ENCODE measurements around the gene UNC93B1.

UNC93B1 gene, protein sequence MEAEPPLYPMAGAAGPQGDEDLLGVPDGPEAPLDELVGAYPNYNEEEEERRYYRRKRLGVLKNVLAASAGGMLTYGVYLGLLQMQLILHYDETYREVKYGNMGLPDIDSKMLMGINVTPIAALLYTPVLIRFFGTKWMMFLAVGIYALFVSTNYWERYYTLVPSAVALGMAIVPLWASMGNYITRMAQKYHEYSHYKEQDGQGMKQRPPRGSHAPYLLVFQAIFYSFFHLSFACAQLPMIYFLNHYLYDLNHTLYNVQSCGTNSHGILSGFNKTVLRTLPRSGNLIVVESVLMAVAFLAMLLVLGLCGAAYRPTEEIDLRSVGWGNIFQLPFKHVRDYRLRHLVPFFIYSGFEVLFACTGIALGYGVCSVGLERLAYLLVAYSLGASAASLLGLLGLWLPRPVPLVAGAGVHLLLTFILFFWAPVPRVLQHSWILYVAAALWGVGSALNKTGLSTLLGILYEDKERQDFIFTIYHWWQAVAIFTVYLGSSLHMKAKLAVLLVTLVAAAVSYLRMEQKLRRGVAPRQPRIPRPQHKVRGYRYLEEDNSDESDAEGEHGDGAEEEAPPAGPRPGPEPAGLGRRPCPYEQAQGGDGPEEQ

DNA sequence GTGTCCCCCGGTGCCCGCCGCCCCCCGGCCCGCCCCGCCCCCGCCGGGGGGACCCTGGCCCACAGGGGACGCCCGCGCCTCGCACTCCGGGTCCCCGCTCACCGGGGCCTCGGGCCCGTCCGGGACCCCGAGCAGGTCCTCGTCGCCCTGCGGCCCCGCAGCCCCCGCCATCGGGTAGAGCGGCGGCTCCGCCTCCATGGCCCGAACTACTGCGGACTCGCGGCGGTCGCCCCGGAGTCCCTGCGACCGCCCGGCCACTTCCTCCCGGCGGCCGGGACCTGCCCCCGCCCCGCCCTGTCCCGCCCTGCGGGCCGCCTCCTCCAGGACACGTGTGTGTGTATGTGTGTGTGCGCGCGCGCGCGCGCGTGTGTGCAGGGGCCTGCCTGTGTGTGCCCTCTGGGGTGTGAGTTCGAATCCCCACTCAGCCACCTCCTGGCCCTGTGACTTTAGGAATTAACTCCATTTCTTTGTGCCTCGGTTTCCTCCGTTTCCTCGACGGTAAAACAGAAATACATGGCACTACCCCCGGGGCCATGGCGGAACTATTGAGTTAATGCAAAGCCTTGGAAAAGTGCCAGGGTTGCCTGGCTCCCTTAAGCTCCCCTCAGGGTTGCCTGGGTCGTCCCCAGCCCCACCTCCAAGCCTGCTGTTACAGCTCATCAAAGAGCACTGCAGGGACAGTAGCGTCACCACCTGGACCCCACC lies at the start of gene UNC93B1:
TSS of gene UNC93B1 (minus strand) at position 252 of the 705 bp plus-strand sequence. CDS start at position 198, 54 bp downstream.
- peak; percentile 97 for DNase-seq

DNA sequence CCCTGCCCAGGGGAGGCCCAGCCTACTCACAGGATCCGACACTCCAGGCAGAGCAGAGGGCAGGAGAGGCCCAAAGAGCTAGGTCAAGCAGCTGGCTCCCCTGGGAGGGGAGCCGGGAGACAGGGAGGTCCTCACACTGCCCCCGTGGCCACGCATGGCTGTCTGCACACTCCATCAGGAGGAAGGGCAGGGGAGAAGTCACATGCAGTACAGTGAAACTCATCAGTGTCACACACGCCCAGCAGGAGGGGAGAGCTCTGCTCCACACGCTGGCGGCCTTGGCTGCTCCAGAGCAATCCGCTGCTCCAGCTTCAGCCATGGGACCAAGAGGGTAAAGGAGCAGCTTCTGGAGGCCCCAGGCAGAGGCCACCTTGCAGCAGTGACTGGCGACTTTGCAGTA lies 49.2 kb upstream of the UNC93B1 start:
- DNase-seq, result no peak

DNA sequence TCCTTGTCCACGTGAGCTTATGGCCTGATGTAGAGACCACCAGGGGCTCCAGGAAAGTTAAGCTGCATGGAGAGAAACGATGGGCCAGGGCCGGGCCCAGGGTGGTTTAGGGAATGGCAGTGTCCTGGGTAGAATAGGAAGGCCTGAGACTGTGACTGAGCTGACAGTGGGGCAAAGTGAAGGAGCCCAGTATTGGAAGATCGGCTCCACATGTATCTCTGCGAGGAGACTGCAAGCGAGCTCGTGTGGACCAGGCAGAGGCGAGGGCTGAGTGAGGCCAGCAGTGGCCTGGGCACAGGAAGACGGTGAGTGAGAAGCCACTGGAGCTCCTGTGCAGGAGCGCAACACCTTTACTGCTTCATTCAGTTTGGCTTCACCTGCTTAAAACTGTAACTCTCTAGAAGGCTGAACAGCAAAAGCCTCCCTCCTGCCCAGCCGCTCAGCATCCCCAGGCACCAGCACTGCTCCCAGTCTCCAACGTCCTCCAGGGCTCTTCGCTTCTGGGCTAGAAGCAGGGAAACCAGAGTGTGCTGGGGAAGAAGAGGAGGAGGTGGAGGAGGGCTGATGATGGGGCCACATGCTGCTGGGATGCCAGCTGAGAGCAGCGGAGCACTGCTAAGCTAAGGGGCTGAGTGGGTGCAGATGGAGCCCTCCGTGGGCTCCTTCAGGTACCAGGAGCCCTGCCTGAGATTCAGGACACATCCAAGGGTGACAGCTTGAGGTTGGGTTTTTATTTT lies 48.4 kb upstream of the UNC93B1 start:
- DNase-seq, result no peak

DNA sequence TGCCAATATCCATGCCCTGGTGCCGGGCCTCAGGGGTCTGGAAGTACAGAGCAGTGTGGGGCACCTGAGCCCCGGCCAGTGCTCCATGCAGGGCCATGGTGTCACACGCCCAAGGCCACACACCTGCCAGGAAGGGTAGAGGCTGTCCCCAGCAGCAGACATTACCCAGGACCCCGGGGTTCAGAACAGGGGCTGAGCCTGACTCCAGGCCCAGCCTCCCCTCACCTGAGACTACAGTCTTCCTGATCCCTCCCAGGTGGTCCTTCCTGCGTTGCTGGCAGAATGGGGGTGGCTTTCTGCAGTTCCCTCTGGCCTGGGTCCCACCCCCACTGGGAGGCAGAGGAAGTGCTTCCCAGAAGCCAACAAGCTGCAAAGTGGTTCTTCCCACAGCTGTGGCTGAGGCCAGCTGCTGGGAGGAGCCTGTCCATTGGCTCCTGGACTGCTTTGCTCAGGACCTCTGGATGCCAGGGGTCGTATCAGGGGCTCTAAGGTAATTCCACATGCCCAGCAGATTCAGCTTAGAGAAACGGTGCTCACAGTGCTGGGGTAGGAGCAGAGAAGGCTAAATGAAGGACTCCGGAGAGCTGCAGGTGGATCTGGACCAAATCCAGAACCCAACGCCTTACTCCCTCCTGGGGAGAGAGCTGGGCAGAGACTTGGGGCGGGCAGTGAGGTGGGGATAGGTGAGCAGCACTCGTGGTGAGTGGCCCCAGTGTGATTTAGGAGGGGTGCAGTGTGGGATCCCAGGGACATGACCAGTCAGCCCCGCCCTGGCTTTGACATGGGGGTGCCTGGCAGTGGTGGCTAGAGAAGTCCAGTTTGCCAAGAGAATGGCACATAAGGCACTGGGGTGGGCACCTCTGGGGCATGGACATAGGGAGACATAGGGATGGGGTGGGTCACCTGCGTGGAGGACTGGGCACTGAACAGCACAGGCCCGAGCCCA lies 47.6 kb upstream of the UNC93B1 start:
- DNase-seq, result no peak

DNA sequence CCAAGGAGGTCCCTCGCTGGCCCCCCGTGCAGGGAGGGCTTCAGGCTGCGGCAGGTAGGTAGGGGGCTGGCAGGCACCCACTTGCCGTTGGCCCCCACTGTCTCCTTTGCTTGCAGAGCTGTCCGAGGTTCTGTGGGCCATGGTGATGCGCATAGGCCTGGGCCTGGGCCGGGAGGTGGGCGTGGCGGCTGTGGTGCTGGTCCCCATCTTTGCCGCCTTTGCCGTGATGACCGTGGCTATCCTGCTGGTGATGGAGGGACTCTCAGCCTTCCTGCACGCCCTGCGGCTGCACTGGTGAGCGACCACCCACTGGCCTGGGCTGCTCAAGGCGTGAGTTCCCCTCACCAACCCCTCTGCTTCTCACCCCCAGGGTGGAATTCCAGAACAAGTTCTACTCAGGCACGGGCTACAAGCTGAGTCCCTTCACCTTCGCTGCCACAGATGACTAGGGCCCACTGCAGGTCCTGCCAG lies 46.5 kb upstream of the UNC93B1 start:
- DNase-seq, result no peak

DNA sequence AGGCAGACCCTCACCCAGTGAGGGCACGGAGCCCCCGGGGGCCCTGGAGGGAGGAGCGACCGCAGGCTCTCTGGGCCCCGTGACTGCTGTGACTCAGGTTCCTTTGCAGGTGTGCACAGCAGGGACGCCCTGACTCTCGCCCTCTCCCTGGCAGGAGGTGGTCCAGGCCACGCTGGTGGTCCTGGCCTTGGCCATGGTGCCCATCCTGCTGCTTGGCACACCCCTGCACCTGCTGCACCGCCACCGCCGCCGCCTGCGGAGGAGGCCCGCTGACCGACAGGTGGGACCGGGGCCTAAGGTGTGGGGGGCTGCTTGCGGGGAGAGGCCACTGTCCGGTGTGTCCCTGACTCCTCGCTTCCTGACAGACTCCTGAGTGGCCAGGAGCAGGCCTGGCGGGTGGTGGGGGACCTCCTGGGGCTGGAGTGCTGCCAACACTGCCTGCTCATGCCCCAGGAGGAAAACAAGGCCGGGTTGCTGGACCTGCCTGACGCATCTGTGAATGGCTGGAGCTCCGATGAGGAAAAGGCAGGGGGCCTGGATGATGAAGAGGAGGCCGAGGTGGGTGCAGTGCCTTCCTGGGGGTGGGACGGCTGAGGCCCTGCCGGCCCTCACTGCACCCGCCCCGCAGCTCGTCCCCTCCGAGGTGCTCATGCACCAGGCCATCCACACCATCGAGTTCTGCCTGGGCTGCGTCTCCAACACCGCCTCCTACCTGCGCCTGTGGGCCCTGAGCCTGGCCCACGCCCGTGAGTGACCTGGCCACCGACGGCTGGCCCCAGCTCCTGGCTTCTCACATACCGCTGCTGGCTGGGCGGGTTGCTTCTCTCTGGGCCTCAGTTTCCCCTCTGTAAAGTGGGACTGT lies 45.8 kb upstream of the UNC93B1 start:
- DNase-seq, result no peak

DNA sequence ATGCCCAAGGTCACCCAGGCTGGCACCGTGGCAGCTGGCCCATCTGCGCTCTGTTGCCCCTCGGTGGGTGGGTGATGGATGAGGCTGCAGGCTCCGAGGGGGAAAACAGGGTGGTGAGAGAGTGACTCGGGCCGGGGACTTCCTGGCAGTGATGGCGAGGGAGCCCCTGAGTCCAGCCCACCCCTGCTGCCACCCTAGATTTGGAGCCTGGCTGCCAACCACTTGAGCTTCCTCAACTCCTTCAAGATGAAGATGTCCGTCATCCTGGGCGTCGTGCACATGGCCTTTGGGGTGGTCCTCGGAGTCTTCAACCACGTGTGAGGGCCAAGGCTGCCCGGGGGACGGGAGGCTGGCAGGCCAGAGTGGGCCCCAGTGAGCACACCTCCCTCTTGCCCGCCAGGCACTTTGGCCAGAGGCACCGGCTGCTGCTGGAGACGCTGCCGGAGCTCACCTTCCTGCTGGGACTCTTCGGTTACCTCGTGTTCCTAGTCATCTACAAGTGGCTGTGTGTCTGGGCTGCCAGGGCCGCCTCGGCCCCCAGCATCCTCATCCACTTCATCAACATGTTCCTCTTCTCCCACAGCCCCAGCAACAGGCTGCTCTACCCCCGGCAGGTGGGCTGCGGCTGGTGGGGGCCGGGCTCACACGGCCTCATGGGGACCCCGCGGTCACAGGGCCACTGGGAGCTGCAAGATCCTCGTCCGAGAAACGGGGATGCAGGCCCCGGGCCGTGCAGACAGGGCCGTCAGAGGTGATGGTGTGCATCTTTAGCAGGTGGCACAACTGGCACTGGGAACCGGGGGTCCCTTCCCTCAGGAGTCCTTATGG lies 45.0 kb upstream of the UNC93B1 start:
- no peak for DNase-seq

DNA sequence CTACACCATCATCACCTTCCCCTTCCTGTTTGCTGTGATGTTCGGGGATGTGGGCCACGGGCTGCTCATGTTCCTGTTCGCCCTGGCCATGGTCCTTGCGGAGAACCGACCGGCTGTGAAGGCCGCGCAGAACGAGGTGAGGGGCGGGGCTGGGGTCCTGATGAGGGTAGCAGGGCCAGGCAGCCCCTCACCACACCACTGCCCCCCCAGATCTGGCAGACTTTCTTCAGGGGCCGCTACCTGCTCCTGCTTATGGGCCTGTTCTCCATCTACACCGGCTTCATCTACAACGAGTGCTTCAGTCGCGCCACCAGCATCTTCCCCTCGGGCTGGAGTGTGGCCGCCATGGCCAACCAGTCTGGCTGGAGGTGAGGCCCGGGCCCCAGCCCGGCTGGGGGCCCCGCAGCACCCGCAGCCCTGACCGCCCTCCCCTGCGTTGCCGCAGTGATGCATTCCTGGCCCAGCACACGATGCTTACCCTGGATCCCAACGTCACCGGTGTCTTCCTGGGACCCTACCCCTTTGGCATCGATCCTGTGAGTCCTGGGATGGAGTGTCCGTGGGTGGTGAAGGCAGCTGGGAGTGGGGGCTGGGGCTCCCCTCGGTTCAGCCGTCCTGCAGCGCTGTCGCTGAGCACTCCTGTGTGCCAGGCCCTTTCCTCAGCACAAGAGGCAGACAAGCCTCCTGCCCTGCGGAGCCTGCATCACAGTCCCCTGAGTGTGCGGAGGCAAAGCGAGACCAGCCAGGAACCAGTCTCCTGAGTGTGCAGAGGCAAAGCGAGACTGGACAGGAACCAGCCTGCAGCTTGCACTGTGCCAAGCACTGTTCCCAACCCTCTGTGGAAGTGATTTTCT lies 43.8 kb upstream of the UNC93B1 start:
- no peak for DNase-seq

DNA sequence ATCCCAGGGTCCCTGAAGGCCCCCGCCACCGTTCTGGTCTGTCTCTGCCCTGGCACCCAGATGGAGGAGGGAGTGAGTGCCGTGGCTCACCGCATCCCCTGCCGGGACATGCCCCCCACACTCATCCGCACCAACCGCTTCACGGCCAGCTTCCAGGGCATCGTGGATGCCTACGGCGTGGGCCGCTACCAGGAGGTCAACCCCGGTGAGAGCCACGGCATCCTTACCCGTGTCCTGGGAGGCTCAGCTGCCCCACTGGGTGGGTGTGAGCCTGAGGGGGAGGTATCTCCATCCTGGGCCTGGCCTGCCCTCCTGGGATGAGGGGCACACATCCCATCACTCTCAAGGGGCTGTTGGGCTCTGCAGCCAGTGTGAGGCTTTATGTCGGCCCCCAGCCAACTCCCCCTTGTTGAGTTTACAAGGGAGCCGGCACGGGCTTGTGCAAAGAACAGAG lies 41.0 kb upstream of the UNC93B1 start:
- DNase-seq, result no peak

DNA sequence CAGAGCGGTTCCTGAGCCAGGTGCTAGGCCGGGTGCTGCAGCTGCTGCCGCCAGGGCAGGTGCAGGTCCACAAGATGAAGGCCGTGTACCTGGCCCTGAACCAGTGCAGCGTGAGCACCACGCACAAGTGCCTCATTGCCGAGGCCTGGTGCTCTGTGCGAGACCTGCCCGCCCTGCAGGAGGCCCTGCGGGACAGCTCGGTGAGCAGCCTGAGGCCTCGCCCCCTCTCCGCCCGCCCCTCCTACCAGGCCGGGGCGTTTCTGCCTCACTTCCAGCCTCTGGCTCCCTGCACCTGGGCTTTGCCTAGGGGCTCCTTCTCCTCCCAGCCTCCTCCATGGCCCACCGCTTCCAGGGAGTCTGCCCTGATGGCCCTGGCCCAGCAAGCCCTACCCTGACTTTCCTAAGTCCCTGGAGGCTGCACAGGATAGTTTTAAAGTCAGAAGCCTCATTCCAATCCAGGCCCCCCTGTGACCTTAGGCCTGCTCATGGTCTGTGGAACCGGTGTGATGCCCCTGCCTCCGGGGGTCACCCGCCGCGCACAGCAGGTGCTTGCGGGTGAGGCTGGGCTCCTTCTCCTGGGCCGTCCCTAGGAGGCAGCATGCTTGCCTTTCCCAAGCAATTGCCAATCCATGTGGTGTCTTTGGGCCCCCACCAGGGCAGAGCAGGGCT lies 40.4 kb upstream of the UNC93B1 start:
- no peak for DNase-seq

DNA sequence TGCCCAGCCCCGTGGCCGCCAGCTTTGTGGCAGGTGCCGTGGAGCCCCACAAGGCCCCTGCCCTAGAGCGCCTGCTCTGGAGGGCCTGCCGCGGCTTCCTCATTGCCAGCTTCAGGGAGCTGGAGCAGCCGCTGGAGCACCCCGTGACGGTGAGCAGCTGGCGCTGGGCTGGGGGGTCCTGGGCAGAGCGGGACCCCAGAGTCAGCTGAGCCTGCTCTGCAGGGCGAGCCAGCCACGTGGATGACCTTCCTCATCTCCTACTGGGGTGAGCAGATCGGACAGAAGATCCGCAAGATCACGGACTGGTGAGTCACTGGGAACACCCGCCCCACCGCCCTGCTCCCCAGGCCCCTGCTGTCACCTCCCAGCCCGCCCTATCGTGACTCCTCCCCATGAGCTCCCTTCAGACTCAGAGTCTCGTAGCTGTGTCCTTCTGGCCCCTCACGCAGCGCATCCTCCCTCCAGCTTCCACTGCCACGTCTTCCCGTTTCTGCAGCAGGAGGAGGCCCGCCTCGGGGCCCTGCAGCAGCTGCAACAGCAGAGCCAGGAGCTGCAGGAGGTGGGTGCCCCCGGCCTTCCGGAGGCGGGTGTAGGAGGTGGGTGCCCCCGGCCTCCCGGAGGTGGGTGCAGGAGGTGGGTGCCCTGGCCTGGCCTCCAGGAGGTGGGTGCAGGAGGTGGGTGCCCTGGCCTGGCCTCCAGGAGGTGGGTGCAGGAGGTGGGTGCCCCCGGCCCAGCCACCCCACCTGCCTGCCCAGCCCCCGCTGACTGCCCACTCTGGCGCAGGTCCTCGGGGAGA lies 39.6 kb upstream of the UNC93B1 start:
- DNase-seq, result peak; percentile 40

DNA sequence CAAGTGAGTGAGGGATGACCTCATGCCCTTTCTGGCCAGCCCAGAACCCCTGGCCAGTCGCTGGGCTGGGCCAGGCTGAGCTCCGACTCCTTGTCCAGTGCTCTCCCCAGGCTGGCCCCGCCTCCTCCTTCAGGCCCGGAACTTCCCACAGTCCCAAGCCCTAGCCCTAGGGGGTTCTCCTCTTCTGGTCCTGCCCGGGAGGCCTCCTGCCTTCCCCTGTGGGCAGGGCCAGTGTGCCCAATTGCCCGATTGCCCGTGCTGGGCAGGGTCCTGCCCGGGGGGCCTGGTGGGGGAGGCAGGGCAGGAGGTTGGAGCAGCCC lies 39.1 kb upstream of the UNC93B1 start:
- DNase-seq, result no peak

DNA sequence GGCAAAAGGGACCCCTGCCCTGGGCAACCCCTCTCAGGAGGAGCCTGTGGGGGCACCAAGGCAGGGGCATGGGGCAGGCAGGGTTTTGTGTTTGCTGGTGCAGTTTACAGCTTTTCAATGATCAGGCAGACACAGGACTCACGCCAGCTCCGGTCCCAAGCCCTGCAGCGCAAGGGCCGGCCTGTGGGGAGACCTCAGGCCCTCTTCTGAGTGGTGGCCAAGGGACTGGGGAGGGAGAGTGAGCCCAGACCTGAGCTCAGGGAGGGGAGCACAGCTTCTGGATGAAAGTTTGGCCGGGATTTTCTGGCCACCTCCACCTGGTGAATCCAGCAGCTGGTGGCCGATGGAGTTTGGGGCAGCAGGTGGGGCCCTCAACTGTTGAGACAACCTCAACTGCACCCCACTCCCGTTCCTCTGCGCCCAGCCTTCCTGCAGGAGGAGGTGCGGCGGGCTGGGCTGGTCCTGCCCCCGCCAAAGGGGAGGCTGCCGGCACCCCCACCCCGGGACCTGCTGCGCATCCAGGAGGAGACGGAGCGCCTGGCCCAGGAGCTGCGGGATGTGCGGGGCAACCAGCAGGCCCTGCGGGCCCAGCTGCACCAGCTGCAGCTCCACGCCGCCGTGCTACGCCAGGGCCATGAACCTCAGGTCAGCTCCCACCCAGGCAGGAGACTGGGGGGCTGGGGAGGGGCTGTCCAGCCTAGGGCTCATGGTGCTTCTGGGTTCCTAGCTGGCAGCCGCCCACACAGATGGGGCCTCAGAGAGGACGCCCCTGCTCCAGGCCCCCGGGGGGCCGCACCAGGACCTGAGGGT lies 38.5 kb upstream of the UNC93B1 start:
- no peak for DNase-seq

DNA sequence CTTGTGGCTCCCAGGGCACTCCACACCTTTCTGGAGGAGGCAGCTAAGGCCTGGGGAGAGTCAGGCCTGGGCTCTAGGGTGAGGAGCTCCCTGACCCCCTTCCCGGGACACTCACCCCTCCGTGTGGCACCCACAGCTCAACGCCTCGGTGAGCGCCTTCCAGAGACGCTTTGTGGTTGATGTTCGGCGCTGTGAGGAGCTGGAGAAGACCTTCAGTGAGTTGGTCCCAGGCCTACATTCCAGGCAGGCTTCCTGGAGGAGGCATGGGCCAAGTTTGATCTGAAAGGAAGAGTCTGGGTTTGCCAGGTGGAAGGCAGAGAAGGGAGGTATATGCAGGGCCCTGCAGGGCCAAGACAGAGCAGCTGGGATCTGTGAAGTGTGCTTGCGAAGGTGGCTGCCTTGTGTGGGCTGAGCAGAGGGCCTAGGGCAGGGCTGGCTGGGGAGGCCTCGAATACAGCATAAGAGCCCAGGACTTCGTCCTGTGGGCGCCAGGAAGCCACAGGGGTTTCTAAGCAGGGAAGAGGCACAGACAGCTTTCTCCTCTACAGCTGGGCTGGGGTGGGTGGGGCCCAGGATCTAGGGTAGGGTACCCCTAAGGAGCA lies 37.8 kb upstream of the UNC93B1 start:
- no peak for DNase-seq

DNA sequence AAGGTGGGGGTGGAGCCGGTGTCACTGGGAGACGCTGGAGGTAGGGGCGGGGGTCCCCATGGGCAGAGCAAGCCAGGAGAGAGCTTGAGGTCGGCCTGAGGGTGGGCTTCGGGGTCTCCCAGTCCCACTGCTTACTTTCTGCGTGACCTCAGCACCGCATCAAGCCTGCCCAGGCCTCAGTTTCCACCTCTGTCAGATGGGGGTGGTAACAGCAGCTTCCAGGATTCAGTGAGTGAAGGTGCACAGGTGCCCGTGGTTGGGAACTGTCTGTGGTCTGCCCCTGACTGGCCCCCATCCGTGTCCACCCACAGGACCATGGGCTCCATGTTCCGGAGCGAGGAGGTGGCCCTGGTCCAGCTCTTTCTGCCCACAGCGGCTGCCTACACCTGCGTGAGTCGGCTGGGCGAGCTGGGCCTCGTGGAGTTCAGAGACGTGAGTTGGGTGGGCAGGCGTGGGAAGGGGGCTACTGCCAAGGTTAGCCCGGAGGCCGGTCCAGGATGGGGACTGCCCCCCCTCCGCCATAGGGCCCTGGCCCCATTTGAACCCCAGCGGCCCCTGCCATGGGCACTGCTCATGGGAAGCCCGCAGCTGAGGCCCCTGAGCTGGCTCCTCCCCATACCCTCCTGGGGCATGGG lies 37.2 kb upstream of the UNC93B1 start:
- DNase-seq, result no peak

Measured in suppressor macrophage treated with lipopolysaccharide for 4 hours (primary cell).